Measurements from ENCODE around the gene GYS1.
"Not testable (repeated sequence)": the region's sequence is repeated elsewhere in the genome, so short reads cannot be mapped to it uniquely, and the experiment has no call there.

Gene GYS1

DNA sequence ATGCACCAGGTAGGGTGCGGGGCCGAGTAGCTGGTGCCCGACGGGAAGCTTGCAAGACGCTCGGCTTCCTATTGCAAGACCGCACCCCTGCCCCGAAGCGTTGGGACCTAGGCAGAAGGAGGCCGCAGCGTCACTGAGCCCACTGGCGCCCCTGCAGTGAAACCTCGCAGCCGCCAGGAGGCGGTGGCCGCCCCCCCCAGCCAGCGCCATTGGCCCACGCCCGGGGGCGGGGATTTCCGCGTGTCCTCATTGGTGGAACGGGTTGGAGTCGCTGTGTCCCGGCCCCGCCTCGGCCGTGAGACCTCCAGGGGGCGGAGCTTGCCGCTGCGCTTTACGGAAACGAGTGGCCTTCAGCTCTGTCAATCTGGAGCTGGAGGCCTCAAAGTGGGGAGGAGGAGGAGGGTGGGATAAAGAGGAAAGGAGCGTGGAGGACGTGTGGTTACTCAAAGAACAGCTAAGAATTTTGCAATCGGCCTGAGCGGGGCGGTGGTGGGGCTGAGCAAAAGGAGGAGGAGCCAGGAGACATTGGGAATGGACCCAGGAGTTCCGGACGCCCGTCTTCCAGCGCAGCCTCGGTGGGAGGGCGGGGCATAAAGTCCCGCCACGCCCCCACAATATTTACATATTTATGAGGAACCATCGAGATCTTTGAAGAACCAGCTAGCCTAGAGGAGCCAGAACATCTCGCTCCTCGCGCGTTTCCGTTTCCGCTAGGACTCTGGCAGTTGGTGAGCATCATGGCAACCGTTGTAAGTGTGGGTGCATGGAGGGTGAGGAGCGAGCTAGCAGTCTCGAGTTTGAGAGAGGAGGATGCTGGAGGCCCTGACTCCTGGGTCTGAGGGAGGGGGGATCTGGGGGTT is at the start of gene GYS1, which contains the start of gene RUVBL2:
Gene GYS1, minus strand, starts transcription at position 135 of the 860 bp plus-strand sequence. CDS start 197 bp downstream, outside the sequence.
Gene RUVBL2, plus strand, starts transcription at position 713 of the 860 bp plus-strand sequence. Its CDS starts 25 bp downstream, at position 738.
- DNase-seq (ENCODE audit: low read depth): peak; percentile 99

DNA sequence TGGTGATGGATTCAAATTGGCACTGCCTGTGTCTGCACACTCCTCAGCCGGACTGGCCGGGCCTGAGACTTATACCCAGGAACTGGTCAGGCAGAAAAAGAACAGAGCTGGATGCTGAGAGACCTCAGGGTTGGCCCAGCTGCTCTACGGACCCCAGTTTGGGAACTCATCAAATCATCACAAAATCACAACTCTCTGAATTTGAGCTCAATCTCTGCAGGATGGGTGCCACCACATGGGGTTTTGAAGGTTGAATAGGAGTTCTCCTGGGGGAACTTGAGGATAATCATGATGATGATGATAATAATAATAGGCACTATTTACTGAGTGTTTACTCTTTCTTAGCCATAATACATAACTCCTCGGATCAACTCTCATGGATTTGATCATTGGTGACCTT is 49.6 kb upstream of the GYS1 start:
- DNase-seq (ENCODE audit: low read depth): not testable (repeated sequence)

GRCh38 chr19:49042177-49042576 is 49.1 kb upstream of the GYS1 start:
- no peak for DNase-seq (ENCODE audit: low read depth)

- DNase-seq (ENCODE audit: low read depth): not testable (repeated sequence)
These were observed 46.6 kb upstream of the GYS1 start for GRCh38 chr19:49039736-49040135.

DNA sequence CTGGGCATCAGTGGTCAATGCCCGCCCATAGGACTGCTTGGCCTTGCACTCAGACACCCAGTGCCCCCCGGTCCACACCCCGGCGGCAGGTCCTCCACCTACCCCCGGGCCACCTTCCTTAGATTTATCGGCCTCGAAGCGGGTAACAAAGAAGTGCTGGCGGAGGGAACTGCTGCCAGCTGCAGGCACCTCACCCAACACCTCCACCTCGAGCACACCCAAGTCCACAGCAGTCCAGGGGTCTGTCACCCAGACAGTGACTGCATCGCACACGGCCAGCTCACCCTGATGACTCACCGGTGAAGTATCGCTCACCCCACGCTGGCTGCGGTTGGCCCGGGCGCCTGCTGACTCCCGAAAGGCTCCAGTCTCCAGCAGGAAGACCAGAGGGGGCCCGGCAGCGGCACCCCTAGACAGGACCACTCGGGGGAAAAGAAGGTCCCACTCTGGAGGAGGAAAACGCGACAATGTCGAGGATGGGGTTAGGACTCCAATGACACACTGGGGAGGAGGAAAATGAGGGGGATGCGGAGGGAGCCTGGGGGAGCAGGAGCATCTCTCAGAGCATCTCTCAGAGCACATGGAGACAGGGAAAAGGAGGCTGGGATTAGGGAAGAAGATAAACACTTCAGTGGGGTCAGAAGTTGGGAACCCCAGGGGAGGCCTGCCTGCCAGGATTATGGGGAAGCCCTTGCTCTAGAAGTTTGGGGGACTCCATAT is 45.6 kb upstream of the GYS1 start:
- DNase-seq (ENCODE audit: low read depth): peak; percentile 78

- DNase-seq (ENCODE audit: low read depth): not testable (repeated sequence)
These were observed 45.0 kb upstream of the GYS1 start for GRCh38 chr19:49038111-49038510.

- not testable (repeated sequence) for DNase-seq (ENCODE audit: low read depth)
These were observed 43.7 kb upstream of the GYS1 start, which contains the start of gene CGB1 for GRCh38 chr19:49036815-49037214. CGB1 (minus strand) TSS chr19:49036895; CDS start chr19:49036711, 184 bp downstream.

- not testable (repeated sequence) for DNase-seq (ENCODE audit: low read depth)
These were observed 38.7 kb upstream of the GYS1 start, which contains the start of gene CGB2 for GRCh38 chr19:49031642-49032301. CGB2 (plus strand) TSS chr19:49031890; CDS start chr19:49032096, 206 bp downstream.

GRCh38 chr19:49030323-49030722 is 37.2 kb upstream of the GYS1 start:
- DNase-seq (ENCODE audit: low read depth): not testable (repeated sequence)

- peak; percentile 18 for DNase-seq (ENCODE audit: low read depth)
These were observed 36.6 kb upstream of the GYS1 start for GRCh38 chr19:49029749-49030148.

GRCh38 chr19:49028686-49029085 is 35.6 kb upstream of the GYS1 start:
- DNase-seq (ENCODE audit: low read depth): not testable (repeated sequence)

GRCh38 chr19:49025599-49025998 is 32.5 kb upstream of the GYS1 start:
- DNase-seq (ENCODE audit: low read depth): not testable (repeated sequence)

DNA sequence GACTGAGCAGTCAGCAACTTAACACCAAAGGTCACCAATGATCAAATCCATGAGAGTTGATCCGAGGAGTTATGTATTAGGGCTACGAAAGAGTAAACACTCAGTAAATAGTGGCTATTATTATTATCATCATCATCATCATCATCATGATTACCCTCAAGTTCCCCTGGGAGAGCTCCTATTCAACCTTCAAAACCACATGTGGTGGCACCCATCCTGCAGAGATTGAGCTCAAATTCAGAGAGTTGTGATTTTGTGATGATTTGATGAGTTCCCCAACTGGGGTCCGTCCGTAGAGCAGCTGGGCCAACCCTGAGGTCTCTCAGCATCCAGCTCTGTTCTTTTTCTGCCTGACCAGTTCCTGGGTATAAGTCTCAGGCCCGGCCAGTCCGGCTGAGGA is 32.0 kb upstream of the GYS1 start:
- DNase-seq (ENCODE audit: low read depth): not testable (repeated sequence)

GRCh38 chr19:49024233-49024632 is 31.1 kb upstream of the GYS1 start, which contains the start of gene CGB3:
CGB3 (minus strand) TSS chr19:49024333; CDS start chr19:49023971, 362 bp downstream.
- not testable (repeated sequence) for DNase-seq (ENCODE audit: low read depth)

- no peak for DNase-seq (ENCODE audit: low read depth)
These were observed 29.0 kb upstream of the GYS1 start for GRCh38 chr19:49022116-49022515.

DNA sequence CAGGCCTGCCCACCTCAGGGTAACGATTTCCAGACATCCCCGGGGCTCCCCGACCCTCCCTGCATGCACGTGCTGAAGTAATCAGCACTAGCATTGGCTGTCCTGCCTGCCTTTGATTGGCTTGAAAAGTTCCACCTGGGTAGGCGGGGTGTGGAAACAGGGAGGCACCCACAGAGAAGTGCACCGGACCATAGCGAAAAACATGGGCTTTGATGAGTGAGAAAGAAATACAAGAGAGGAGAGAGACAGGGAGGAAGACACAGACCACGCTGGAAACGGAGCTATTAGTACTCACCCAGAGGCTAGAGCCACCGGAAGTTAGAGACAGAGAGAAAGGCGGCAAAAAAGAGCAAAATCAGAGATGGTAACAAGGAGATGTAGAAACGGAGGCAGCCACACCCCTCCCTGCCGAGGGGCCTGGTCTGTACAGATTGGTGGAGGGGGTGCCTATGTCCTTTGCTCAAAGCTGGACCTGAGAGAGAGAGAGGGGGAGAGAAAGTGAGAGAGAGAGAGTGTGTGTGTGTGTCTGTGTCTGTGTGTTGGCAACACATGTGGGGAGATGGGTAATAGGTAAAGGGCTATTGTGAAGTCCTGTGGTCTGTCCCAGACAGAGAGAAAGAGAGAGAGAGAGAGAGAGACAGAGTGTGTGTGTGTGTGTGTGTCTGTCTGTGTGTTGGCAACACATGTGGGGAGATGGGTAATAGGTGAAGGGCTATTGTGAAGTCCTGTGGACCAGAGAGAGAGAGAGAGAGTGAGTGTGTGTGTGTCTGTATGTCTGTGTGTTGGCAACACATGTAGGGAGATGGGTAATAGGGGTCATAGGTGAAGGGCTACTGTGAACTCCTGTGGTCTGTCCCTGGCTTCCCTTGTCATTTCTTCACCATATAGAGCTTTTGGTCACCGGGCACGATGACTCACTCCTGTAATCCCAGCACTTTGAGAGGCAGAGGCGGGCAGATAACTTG is 28.1 kb upstream of the GYS1 start:
- peak; percentile 23 for DNase-seq (ENCODE audit: low read depth)

GRCh38 chr19:49020342-49020741 is 27.2 kb upstream of the GYS1 start:
- DNase-seq (ENCODE audit: low read depth): no peak

DNA sequence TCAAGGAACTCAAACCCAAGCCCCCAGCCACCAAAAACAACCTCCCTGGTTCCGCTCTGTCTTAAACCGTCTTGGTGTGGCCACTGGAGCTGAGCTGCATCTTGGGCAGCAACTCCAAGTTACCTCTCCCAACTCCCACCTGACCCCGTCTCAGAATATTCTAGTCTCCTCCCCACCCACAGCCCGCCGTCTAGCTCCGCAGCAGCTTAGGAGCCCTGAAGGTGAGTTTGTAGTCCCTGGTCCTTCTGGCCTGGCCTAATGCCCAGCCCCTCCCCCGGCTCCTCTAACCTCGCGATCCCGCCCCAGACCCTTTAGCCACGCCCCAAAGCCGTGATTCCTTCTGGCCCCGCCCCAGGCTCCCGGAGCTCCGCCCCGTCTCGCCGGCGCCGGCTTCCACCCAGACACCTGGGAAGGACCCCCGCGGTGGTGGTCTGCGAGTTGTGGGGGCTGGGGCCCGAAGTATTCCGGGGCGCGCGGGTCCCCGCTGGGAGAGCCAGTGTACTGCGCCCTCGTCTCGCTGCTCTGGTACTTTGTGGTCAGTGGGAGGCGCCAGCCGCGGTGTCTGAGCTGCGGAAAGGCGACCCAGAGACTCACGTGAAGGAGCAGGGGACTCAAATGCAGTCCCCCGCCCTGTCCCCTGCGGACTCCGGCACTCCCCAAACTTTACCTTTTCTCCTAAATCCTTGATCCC is 26.3 kb upstream of the GYS1 start:
- peak; percentile 53 for DNase-seq (ENCODE audit: low read depth)

DNA sequence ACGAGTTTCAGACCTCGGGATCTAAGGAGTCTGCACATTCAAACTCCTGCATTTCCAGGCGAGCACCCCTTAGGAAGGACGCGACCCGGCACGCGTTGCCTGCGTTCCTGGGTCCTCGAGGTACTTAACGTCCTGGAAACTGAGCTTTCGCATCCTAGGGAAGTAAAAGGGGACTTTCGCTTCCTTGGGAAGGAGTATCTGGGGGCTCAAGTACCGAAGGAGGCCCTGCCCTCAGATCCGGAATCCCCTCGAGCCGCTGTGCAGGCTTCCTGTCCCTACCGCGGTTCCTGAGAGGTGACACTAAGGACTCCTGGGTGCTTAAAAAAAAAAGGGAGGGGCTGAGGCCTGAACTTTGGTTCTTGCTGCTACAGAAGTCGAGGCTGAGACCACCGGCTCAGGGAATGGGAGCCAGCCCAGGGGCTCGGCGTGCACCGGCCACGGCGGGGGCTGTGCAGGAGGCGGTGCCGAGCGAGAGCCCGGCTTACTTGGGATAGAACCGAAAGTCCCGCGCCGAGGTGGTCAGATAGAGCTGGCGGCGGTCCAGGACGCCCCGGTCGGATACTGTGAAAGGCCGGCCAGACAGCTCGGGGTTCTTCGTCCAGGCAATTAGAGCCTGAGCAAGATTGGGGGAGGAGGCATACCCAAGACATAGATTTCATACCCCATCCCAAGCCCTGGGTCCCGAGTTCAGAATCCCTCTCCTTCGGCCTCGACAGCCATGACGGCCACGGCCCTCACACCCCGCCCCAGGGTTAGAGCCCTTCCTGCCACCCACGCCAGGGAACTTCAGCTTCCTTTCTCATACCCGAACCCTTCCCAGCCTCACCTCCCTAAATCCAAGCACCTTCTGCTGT is 25.5 kb upstream of the GYS1 start:
- not testable (repeated sequence) for DNase-seq (ENCODE audit: low read depth)
